HepG2 (cell line): Measurements from ENCODE around the gene NPB. TPM values are rescaled to one million over a fixed set of nuclear protein-coding genes. Genes with fewer than 3 reads are reported as not detected.

Source experiments
- ADNP ChIP-seq: sonication (generic); formaldehyde crosslinking; IDR thresholded peaks from 2 replicates; pipeline ENCODE4 v1.4.0; 2020; ENCODE audit warnings: missing genetic modification reagents
- BCL3 ChIP-seq: sonication (generic); formaldehyde crosslinking; IDR thresholded peaks from 2 replicates; pipeline ENCODE4 v1.5.1; 2020; ENCODE audit warnings: mild to moderate bottlenecking, missing genetic modification reagents, moderate library complexity
- CBX1 ChIP-seq: IDR thresholded peaks from one replicate; pipeline ENCODE4 v1.6.1; 2016; ENCODE audit warnings: antibody characterized with exemption, low read depth
- EED ChIP-seq: sonication (generic); formaldehyde crosslinking; IDR thresholded peaks from 2 replicates; pipeline ENCODE4 v1.5.0; 2020; ENCODE audit warnings: mild to moderate bottlenecking, missing genetic modification reagents
- FOXA3 ChIP-seq: IDR thresholded peaks from 2 replicates; pipeline ENCODE4 v1.6.1; 2016; ENCODE audit warnings: missing genetic modification reagents, missing compliant biosample characterization
- HMGXB3 ChIP-seq: sonication (generic); formaldehyde crosslinking; IDR thresholded peaks from 2 replicates; pipeline ENCODE4 v1.4.0; 2020; ENCODE audit warnings: missing genetic modification reagents, borderline replicate concordance
- HOXD1 ChIP-seq: sonication (generic); formaldehyde crosslinking; IDR thresholded peaks from 2 replicates; pipeline ENCODE4 v1.5.0; 2020; ENCODE audit warnings: missing genetic modification reagents
- MEF2D ChIP-seq: sonication (generic); formaldehyde crosslinking; IDR thresholded peaks from 2 replicates; pipeline ENCODE4 v1.5.1; 2020; ENCODE audit warnings: mild to moderate bottlenecking, missing genetic modification reagents
- NR1H2 ChIP-seq: sonication (generic); formaldehyde crosslinking; IDR thresholded peaks from 2 replicates; pipeline ENCODE4 v1.8.1; 2022; ENCODE audit warnings: low read depth, missing genetic modification reagents, borderline replicate concordance
- NR2F6 ChIP-seq, 2 experiments: IDR thresholded peaks; 2 replicates each; pipeline ENCODE4 v1.6.1; 2016; ENCODE audit warnings: antibody characterized with exemption in 1 of 2, mild to moderate bottlenecking in 1 of 2
- SAP130 ChIP-seq: IDR thresholded peaks from 2 replicates; pipeline ENCODE4 v1.6.1; 2016; ENCODE audit warnings: low read depth
- SYNCRIP ChIP-seq: fragments of 200-400 bp; formaldehyde crosslinking; IDR thresholded peaks from 2 replicates; pipeline ENCODE4 v1.6.1; 2018; ENCODE audit warnings: mild to moderate bottlenecking, low read depth, low read length; ENCODE audit not compliant: insufficient read depth
- TOE1 ChIP-seq: sonication (generic); formaldehyde crosslinking; IDR thresholded peaks from 2 replicates; pipeline ENCODE4 v1.4.0; 2020; ENCODE audit warnings: mild to moderate bottlenecking, missing genetic modification reagents
- ZBTB38 ChIP-seq: sonication (generic); formaldehyde crosslinking; IDR thresholded peaks from 2 replicates; pipeline ENCODE4 v1.5.1; 2020; ENCODE audit warnings: mild to moderate bottlenecking, missing genetic modification reagents
- ZFP62 ChIP-seq: sonication (generic); formaldehyde crosslinking; IDR thresholded peaks from 2 replicates; pipeline ENCODE4 v1.4.0; 2020; ENCODE audit warnings: missing genetic modification reagents
- ZMYM3 ChIP-seq: sonication (generic); formaldehyde crosslinking; IDR thresholded peaks from 2 replicates; pipeline ENCODE4 v1.5.1; 2020; ENCODE audit warnings: mild to moderate bottlenecking, missing genetic modification reagents
- ZNF230 ChIP-seq: sonication (generic); formaldehyde crosslinking; IDR thresholded peaks from 2 replicates; pipeline ENCODE4 v1.4.0; 2020; ENCODE audit warnings: mild to moderate bottlenecking, missing genetic modification reagents
- ZNF292 ChIP-seq: sonication (generic); formaldehyde crosslinking; IDR thresholded peaks from 2 replicates; pipeline ENCODE4 v1.8.1; 2022; ENCODE audit warnings: mild to moderate bottlenecking, low read depth, missing genetic modification reagents, borderline replicate concordance
- ZNF3 ChIP-seq: IDR thresholded peaks from 2 replicates; pipeline ENCODE4 v1.7.0; 2017; ENCODE audit warnings: inconsistent platforms
- ZNF530 ChIP-seq: sonication (generic); formaldehyde crosslinking; IDR thresholded peaks from 2 replicates; pipeline ENCODE4 v1.5.0; 2020; ENCODE audit warnings: low read depth, mild to moderate bottlenecking, missing genetic modification reagents
- ZNF563 ChIP-seq: sonication (generic); formaldehyde crosslinking; IDR thresholded peaks from 2 replicates; pipeline ENCODE4 v1.8.0; 2022; ENCODE audit warnings: mild to moderate bottlenecking, moderate library complexity, missing genetic modification reagents
- ZNF614 ChIP-seq: IDR thresholded peaks from 2 replicates; pipeline ENCODE4 v1.6.1; 2018; ENCODE audit warnings: missing biosample characterization, missing genetic modification reagents, inconsistent platforms, borderline replicate concordance
- ZNF670 ChIP-seq: sonication (generic); formaldehyde crosslinking; IDR thresholded peaks from 2 replicates; pipeline ENCODE4 v1.8.0; 2022; ENCODE audit warnings: mild to moderate bottlenecking, missing genetic modification reagents, borderline replicate concordance
- ZNF747 ChIP-seq: sonication (generic); formaldehyde crosslinking; IDR thresholded peaks from 2 replicates; pipeline ENCODE4 v1.8.1; 2023; ENCODE audit warnings: missing genetic modification reagents, mild to moderate bottlenecking, borderline replicate concordance
- ZNF768 ChIP-seq: sonication (generic); formaldehyde crosslinking; IDR thresholded peaks from 2 replicates; pipeline ENCODE4 v1.4.0; 2020; ENCODE audit warnings: missing genetic modification reagents
- ZNF772 ChIP-seq: sonication (generic); formaldehyde crosslinking; IDR thresholded peaks from 2 replicates; pipeline ENCODE4 v1.5.0; 2020; ENCODE audit warnings: mild to moderate bottlenecking, missing genetic modification reagents
- ZSCAN21 ChIP-seq: sonication (generic); formaldehyde crosslinking; IDR thresholded peaks from 2 replicates; pipeline ENCODE4 v1.8.0; 2022; ENCODE audit warnings: mild to moderate bottlenecking, missing genetic modification reagents, moderate library complexity, borderline replicate concordance
- polyA plus RNA-seq, 8 experiments: library from polyadenylated mRNA; depleted of rRNA in 3 of 8; stranded (reverse) in 7 of 8; unstranded in 1 of 8; fragments of >200 nt; fragmentation: Illumina TruSeq in 4 of 8; extraction: Trizol in 4 of 8; gene quantifications; 2 replicates each; pipeline versions ENCODE4 v1.2.1 to v1.2.3, GENCODE V29; 2011 to 2016; ENCODE audit warnings: low read depth in 4 of 8, missing spikeins in 1 of 8, mixed read lengths in 1 of 8; ENCODE audit not compliant: insufficient read depth in 1 of 8
- total RNA-seq, 5 experiments: library from RNA; depleted of rRNA; stranded (reverse); fragments of >200 nt; fragmentation: Illumina TruSeq; extraction: Trizol; gene quantifications; 2 replicates each; pipeline ENCODE4 v1.2.3, GENCODE V29; 2016; ENCODE audit warnings: low read depth in 1 of 5

The NPB gene
- total and polyA plus RNA-seq, 2 of the 13 experiments (the other 11 are each of a cell fraction or from before 2014, with no cell fraction given) = 0.11 to 0.93 TPM

GRCh38 chr17:81863833-81864768 is 37.9 kb upstream of the NPB start (continued):
- TF ChIP-seq CBX1 (no peak), ZNF747 (CRISPR knock-in tag) (no peak), NR2F6 (IDR thresholded peaks at IDR 0.05) (no peak), NR2F6 (CRISPR knock-in tag; IDR thresholded peaks at IDR 0.05) (no peak), ZNF772 (CRISPR knock-in tag) (no peak), MEF2D (CRISPR knock-in tag) (no peak), ZNF230 (no peak), SYNCRIP (no peak), ZNF3 (CRISPR knock-in tag) (no peak), ZNF530 (CRISPR knock-in tag) (no peak), ADNP (CRISPR knock-in tag) (no peak), EED (CRISPR knock-in tag) (no peak), ZBTB38 (peak; percentile 71; the same call in 1 of the 2 replicates), ZFP62 (CRISPR knock-in tag) (no peak), HMGXB3 (no peak), ZNF768 (CRISPR knock-in tag) (0 out of 2 replicates have a peak, but pooled peaks have one; percentile 2), NR1H2 (CRISPR knock-in tag) (no peak), HOXD1 (no peak), FOXA3 (CRISPR knock-in tag) (no peak), ZNF563 (no peak), ZSCAN21 (CRISPR knock-in tag) (no peak), ZNF670 (CRISPR knock-in tag) (no peak), ZMYM3 (CRISPR knock-in tag) (no peak), TOE1 (CRISPR knock-in tag) (no peak), ZNF292 (CRISPR knock-in tag) (no peak), BCL3 (CRISPR knock-in tag) (no peak), SAP130 (peak; percentile 9; the same call in 1 of the 2 replicates), ZNF614 (CRISPR knock-in tag) (no peak)
